SU-DHL-6 (cell line): ENCODE results near the gene MAML2.

Source experiments
- H2AFZ ChIP-seq: fragments of 200-600 bp; sonication (generic); 2 replicates; pipeline ENCODE4 v1.6.1; 2014; ENCODE audit warnings: low read depth, mild to moderate bottlenecking, moderate library complexity, mixed read lengths, antibody characterized with exemption, low read length; ENCODE audit not compliant: severe bottlenecking
- H3F3A ChIP-seq: fragments of 200-600 bp; shearing (Covaris generic); 2 replicates; pipeline ENCODE4 v1.6.0; 2016; ENCODE audit warnings: antibody characterized with exemption, mild to moderate bottlenecking; ENCODE audit not compliant: insufficient read depth
- H3K27ac ChIP-seq: fragments of 200-600 bp; sonication (generic); 2 replicates; pipeline ENCODE4 v1.5.1; 2016; ENCODE audit warnings: low read depth, mild to moderate bottlenecking, low read length, moderate library complexity, mixed read lengths
- H3K27me3 ChIP-seq: fragments of 200-600 bp; sonication (generic), shearing (Covaris generic); 2 replicates; pipeline ENCODE4 v1.6.0; 2014; ENCODE audit warnings: mild to moderate bottlenecking, low read length
- H3K36me3 ChIP-seq: fragments of 200-600 bp; sonication (generic); 2 replicates; pipeline ENCODE4 v1.6.1; 2014; ENCODE audit warnings: mild to moderate bottlenecking, low read length, mixed read lengths
- H3K4me2 ChIP-seq: fragments of 300-600, 200-600 bp; shearing (Covaris generic), sonication (generic); 2 replicates; pipeline ENCODE4 v1.6.0; 2014; ENCODE audit warnings: low read length, low read depth, mild to moderate bottlenecking; ENCODE audit not compliant: poor library complexity, severe bottlenecking
- H3K4me3 ChIP-seq: fragments of 200-600 bp; sonication (generic); 2 replicates; pipeline ENCODE4 v1.5.1; 2014; ENCODE audit warnings: antibody characterized with exemption, low read length, mild to moderate bottlenecking, mixed read lengths; ENCODE audit not compliant: insufficient read depth, poor library complexity, severe bottlenecking
- H3K79me2 ChIP-seq: fragments of 200-600 bp; sonication (generic); 2 replicates; pipeline ENCODE4 v1.6.1; 2014; ENCODE audit warnings: mild to moderate bottlenecking, low read length, moderate library complexity; ENCODE audit not compliant: insufficient read depth
- H3K9ac ChIP-seq: fragments of 200-600 bp; sonication (generic); 2 replicates; pipeline ENCODE4 v1.7.0; 2014; ENCODE audit warnings: mild to moderate bottlenecking, low read length
- H3K9me2 ChIP-seq: fragments of 200-600 bp; sonication (generic); replicated peaks from 2 replicates; pipeline ENCODE4 v1.6.1; 2014; ENCODE audit warnings: low read length; ENCODE audit not compliant: insufficient read depth
- H3K9me3 ChIP-seq: fragments of 200-600 bp; sonication (generic); 2 replicates; pipeline ENCODE4 v1.6.1; 2014; ENCODE audit warnings: low read length, mixed read lengths; ENCODE audit not compliant: insufficient read depth
- H4K20me1 ChIP-seq: fragments of 200-600 bp; sonication (generic); 2 replicates; pipeline ENCODE4 v1.6.1; 2014; ENCODE audit warnings: low read depth, mild to moderate bottlenecking, antibody characterized with exemption, low read length, moderate library complexity, mixed read lengths
- CTCF ChIP-seq: fragments of 200-600 bp; sonication (generic); IDR thresholded peaks from one replicate; pipeline ENCODE4 v1.5.1; 2017; ENCODE audit warnings: antibody characterized with exemption, mild to moderate bottlenecking, low read length, moderate library complexity; ENCODE audit not compliant: insufficient read depth, poor library complexity, severe bottlenecking
- EZH2phosphoT487 ChIP-seq: fragments of 200-600 bp; sonication (generic), shearing (Covaris generic); conservative IDR thresholded peaks from 2 replicates; pipeline ENCODE4 v1.6.1; 2018; ENCODE audit warnings: mild to moderate bottlenecking, antibody characterized with exemption, low read length, moderate library complexity, mixed read lengths

Gene MAML2

DNA sequence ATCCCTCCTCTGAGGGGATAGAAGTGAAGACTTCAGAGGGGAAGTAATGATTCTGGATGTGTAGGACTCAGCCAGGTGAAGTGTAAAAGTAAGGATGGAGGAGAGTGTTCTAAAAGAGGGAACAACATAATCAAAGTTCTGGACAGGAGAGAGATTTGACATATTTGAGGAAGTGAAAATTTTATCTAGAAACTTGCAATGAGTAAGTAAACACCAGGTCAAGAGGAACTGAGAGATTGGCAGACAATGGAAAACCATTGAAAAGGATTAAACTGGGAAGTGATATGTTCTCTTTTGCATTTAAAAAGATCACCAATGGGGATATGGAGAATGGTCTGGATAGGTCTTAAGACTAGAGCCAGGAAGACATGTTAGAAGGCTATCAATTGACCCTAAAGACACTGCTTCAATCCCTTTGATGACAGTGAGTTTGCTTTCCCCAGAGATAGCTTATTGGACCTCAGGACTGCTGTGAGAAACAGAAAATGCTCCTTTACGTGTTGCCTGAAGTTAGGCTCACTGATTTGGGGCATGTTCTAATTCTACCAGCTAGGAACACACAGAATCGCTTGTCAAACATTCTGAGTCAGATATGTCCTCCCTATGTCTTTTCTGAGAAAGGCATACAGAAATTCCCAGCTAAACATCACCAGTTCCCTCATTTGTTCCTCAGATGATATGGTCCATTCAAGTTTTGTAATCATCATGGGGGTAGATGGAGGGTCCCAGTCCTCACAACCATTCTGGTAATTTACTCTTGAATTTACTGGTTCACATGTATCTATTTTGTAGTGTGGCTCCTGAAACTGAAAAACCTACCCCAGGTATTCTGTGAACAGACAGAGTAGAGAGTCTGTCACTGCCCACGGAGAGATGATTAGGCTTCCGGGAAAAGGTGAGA is 144.9 kb downstream of the MAML2 start:
- Histone ChIP-seq H3K36me3 (no peaks in the 10 kb centered on the region), H3K27ac (no peak overlapping the region), H3K4me2 (no peak overlapping the region), H3K27me3 (no peaks in the 10 kb centered on the region), H3K4me3 (no peak overlapping the region), H3K9me2 (no peaks in the 10 kb centered on the region), H3K9me3 (no peaks in the 10 kb centered on the region), H2AFZ (no peak overlapping the region), H4K20me1 (no peaks in the 10 kb centered on the region), H3F3A (no peaks in the 10 kb centered on the region), H3K9ac (no peak overlapping the region), H3K79me2 (no peaks in the 10 kb centered on the region)
- TF ChIP-seq CTCF (no peak), EZH2phosphoT487 (no peak)

- no peaks in the 10 kb centered on the region for H3K79me2 ChIP-seq
- no peaks in the 10 kb centered on the region for H3K27me3 ChIP-seq
- H2AFZ ChIP-seq = no peak overlapping the region
- no peak overlapping the region for H3K9ac ChIP-seq
- H3K4me3 ChIP-seq = no peak overlapping the region
- H3K4me2 ChIP-seq = no peak overlapping the region
- no peak overlapping the region for H3K27ac ChIP-seq
- H3K36me3 ChIP-seq = no peaks in the 10 kb centered on the region
- H3K9me3 ChIP-seq = no peaks in the 10 kb centered on the region
- no peaks in the 10 kb centered on the region for H4K20me1 ChIP-seq
- H3F3A ChIP-seq = no peaks in the 10 kb centered on the region
- TF ChIP-seq CTCF = no peak
- TF ChIP-seq EZH2phosphoT487 = no peak
- H3K9me2 ChIP-seq = no peaks in the 10 kb centered on the region
These were observed 145.9 kb downstream of the MAML2 start for GRCh38 chr11:96197103-96197502.

- no peaks in the 10 kb centered on the region for H3K9me3 ChIP-seq
- H3K9ac ChIP-seq = no peak overlapping the region
- no peak overlapping the region for H3K4me3 ChIP-seq
- H3K27me3 ChIP-seq = no peaks in the 10 kb centered on the region
- no peak overlapping the region for H2AFZ ChIP-seq
- no peak overlapping the region for H3K4me2 ChIP-seq
- no peaks in the 10 kb centered on the region for H3F3A ChIP-seq
- no peak overlapping the region for H3K27ac ChIP-seq
- H4K20me1 ChIP-seq = no peaks in the 10 kb centered on the region
- no peaks in the 10 kb centered on the region for H3K79me2 ChIP-seq
- H3K36me3 ChIP-seq = no peaks in the 10 kb centered on the region
- no peaks in the 10 kb centered on the region for H3K9me2 ChIP-seq
- TF ChIP-seq CTCF = no peak
- no peak for TF ChIP-seq EZH2phosphoT487
These were observed 146.8 kb downstream of the MAML2 start for GRCh38 chr11:96196181-96196662.
